GM18858 (cell line): ENCODE results near the gene TEAD4.
"Not testable (repeated sequence)": the region's sequence is repeated elsewhere in the genome, so short reads cannot be mapped to it uniquely, and the experiment has no call there.

Experiments used
- ATAC-seq: cut with Tn5 transposase; IDR thresholded peaks from one replicate; pipeline ENCODE4 v1.9.1; 2021; ENCODE audit not compliant: unreplicated experiment

The TEAD4 gene

GRCh38 chr12:3045989-3046388 is 86.8 kb downstream of the TEAD4 start:
- no peak for ATAC-seq

GRCh38 chr12:3046441-3047200 is 87.4 kb downstream of the TEAD4 start:
- no peak for ATAC-seq

- ATAC-seq, result no peak
Measured at GRCh38 chr12:3047961-3048360, 88.8 kb downstream of the TEAD4 start.

GRCh38 chr12:3048540-3048939 is 89.3 kb downstream of the TEAD4 start:
- ATAC-seq, result no peak

GRCh38 chr12:3049176-3049575 is 90.0 kb downstream of the TEAD4 start:
- ATAC-seq, result no peak

- no peak for ATAC-seq
Measured at GRCh38 chr12:3049611-3050249, 90.5 kb downstream of the TEAD4 start.

- no peak for ATAC-seq
Measured at GRCh38 chr12:3054374-3054773, 95.2 kb downstream of the TEAD4 start.

- ATAC-seq, result no peak
Measured at GRCh38 chr12:3055026-3055703, 96.0 kb downstream of the TEAD4 start.

- ATAC-seq, result no peak
Measured at GRCh38 chr12:3055704-3056467, 96.7 kb downstream of the TEAD4 start.

GRCh38 chr12:3061059-3061458 is 101.9 kb downstream of the TEAD4 start:
- no peak for ATAC-seq

- no peak for ATAC-seq
Measured at GRCh38 chr12:3061501-3062215, 102.5 kb downstream of the TEAD4 start.

GRCh38 chr12:3065300-3065699 is 106.1 kb downstream of the TEAD4 start:
- no peak for ATAC-seq

GRCh38 chr12:3065846-3066245 is 106.6 kb downstream of the TEAD4 start:
- ATAC-seq, result not testable (repeated sequence)

- ATAC-seq, result no peak
Measured at GRCh38 chr12:3069714-3070113, 110.5 kb downstream of the TEAD4 start.

GRCh38 chr12:3071107-3071506 is 111.9 kb downstream of the TEAD4 start:
- no peak for ATAC-seq

- ATAC-seq, result no peak
Measured at GRCh38 chr12:3071710-3072109, 112.5 kb downstream of the TEAD4 start.

GRCh38 chr12:3073438-3074250 is 114.4 kb downstream of the TEAD4 start:
- ATAC-seq, result no peak

- ATAC-seq, result no peak
Measured at GRCh38 chr12:3075315-3075714, 116.1 kb downstream of the TEAD4 start.

- ATAC-seq, result no peak
Measured at GRCh38 chr12:3076730-3077571, 117.8 kb downstream of the TEAD4 start, which contains the start of gene TSPAN9. TSPAN9 (plus strand) TSS chr12:3077379; CDS start chr12:3201194, 123,815 bp downstream.
